ENCODE measurements around the gene YAP1.
"Not testable (repeated sequence)": the region's sequence is repeated elsewhere in the genome, so short reads cannot be mapped to it uniquely, and the experiment has no call there.

The YAP1 gene

DNA sequence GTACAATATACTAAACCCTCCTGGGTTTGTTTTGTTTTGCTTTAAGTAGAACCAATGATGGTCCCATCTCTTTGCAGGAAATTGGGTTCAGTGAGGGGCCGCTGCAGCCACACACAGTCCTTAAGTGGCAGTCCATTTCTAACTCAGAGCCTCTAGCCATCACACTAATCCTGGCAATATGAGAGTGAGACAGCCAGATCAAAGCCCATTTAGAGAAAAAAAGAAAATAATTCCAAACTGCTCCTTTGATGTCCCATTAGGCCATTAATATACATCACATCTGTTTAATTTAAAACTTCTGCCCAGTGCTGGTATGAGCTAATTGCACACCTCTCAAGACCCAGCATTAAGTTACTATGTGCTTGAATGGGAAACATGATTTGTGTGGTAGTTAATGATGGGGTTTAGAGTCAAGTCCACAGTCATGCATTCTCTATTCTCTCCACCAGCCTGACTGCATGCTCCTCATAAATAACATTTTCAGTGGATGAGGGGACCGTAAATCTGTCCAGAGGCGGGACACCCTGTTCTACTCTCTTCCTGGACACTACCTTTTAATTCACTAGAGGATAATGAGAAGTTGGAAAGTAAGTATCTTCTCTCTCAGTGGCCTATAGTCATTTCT, 153.2 kb downstream of the YAP1 start:
- TF ChIP-seq EZH2 (IDR thresholded peaks at IDR 0.05; ENCODE audit: borderline replicate concordance, low read depth, low read length, severe bottlenecking) (no peak), CTCF (IDR thresholded peaks at IDR 0.05; ENCODE audit: borderline replicate concordance, extremely low read depth, low read length, poor library complexity, severe bottlenecking) (no peak)
- Histone ChIP-seq H3K9ac (ENCODE audit: low read depth, low read length) (no peak overlapping the region), H3K27me3 (ENCODE audit: insufficient read depth, low read length, poor library complexity) (no peaks in the 10 kb centered on the region)

DNA sequence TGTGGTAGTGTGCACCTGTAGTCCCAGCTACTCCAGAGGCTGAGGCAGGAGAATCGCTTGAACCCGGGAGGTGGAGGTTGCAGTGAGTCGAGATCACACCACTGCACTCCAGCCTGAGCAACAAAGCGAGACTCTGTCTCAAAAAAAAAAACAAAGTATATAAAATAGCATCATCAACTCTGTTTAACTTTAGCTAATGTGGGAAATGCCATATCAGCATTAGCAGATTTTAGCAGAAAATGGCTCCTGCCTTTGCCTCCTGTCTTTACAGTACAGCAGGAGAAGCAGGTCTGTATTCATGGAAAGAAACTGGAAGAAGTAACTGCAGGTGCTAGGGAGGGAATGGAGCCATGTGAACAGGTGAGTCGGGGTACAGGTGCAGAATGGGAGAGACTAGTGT, 154.5 kb downstream of the YAP1 start:
- not testable (repeated sequence) for ATAC-seq (ENCODE audit: insufficient read depth, low read depth); H2AFZ ChIP-seq (ENCODE audit: low read depth, low read length); H3K4me1 ChIP-seq (ENCODE audit: insufficient read depth, low read length); H3K4me3 ChIP-seq (ENCODE audit: low read depth in 1 of 2, low read length in 2 of 2); H3K27ac ChIP-seq (ENCODE audit: low read length); H3K36me3 ChIP-seq (ENCODE audit: insufficient read depth, low read length); H3K4me2 ChIP-seq (ENCODE audit: insufficient read depth, low read length); H3K27me3 ChIP-seq (ENCODE audit: insufficient read depth, low read length, poor library complexity); H3K79me2 ChIP-seq (ENCODE audit: insufficient read depth, low read length); H3K9me3 ChIP-seq (ENCODE audit: insufficient read depth, low read length, severe bottlenecking); H4K20me1 ChIP-seq (ENCODE audit: insufficient read depth, low read length); H3K9ac ChIP-seq (ENCODE audit: low read depth, low read length); DNase-seq

More for the DNA sequence above, 153.2 kb downstream of the YAP1 start:
- DNase-seq (no peak), ATAC-seq (ENCODE audit: insufficient read depth, low read depth) (no peak)
- Histone ChIP-seq H4K20me1 (ENCODE audit: insufficient read depth, low read length) (no peaks in the 10 kb centered on the region), H3K4me2 (ENCODE audit: insufficient read depth, low read length) (no peak overlapping the region), H3K27ac (ENCODE audit: low read length) (no peak overlapping the region), H2AFZ (ENCODE audit: low read depth, low read length) (no peak overlapping the region), H3K4me3 (ENCODE audit: low read depth in 1 of 2, low read length in 2 of 2) (no peak overlapping the region), H3K36me3 (ENCODE audit: insufficient read depth, low read length) (no peaks in the 10 kb centered on the region), H3K79me2 (ENCODE audit: insufficient read depth, low read length) (no peaks in the 10 kb centered on the region), H3K9me3 (ENCODE audit: insufficient read depth, low read length, severe bottlenecking) (no peaks in the 10 kb centered on the region), H3K4me1 (ENCODE audit: insufficient read depth, low read length) (no peaks in the 10 kb centered on the region)

DNA sequence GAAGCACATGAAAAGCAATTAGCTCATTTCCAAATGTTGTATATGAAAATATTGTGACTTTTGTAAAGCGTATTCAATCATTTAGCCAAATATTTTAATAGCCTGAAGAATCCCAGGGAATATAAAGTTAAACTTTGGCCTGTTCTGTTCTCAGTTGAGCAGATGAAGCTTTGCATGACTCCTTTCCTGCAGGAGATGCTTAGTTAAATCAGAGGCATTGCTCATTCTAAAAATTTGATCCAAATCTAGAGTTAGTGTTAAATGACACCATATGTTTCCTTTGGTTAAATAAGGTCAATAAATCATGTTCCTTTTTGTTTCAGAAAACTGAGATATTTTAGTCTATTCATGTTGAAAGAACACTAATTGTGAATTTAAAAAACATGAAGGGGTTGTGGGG, 155.9 kb downstream of the YAP1 start:
- Histone ChIP-seq H3K27ac (ENCODE audit: low read length) (no peak overlapping the region), H3K4me3 (ENCODE audit: low read depth in 1 of 2, low read length in 2 of 2) (no peak overlapping the region), H3K36me3 (ENCODE audit: insufficient read depth, low read length) (no peaks in the 10 kb centered on the region), H3K27me3 (ENCODE audit: insufficient read depth, low read length, poor library complexity) (peaks cover 13% of the 10 kb centered on the region), H3K4me2 (ENCODE audit: insufficient read depth, low read length) (no peak overlapping the region), H3K9me3 (ENCODE audit: insufficient read depth, low read length, severe bottlenecking) (no peaks in the 10 kb centered on the region), H4K20me1 (ENCODE audit: insufficient read depth, low read length) (no peaks in the 10 kb centered on the region), H3K9ac (ENCODE audit: low read depth, low read length) (no peak overlapping the region), H2AFZ (ENCODE audit: low read depth, low read length) (no peak overlapping the region), H3K79me2 (ENCODE audit: insufficient read depth, low read length) (no peaks in the 10 kb centered on the region), H3K4me1 (ENCODE audit: insufficient read depth, low read length) (no peaks in the 10 kb centered on the region)
- TF ChIP-seq CTCF (IDR thresholded peaks at IDR 0.05; ENCODE audit: borderline replicate concordance, extremely low read depth, low read length, poor library complexity, severe bottlenecking) (no peak), EZH2 (IDR thresholded peaks at IDR 0.05; ENCODE audit: borderline replicate concordance, low read depth, low read length, severe bottlenecking) (no peak)
- ATAC-seq (ENCODE audit: insufficient read depth, low read depth) (no peak), DNase-seq (no peak)

GRCh38 chr11:102267609-102268008, 157.4 kb downstream of the YAP1 start:
- Histone ChIP-seq H3K27ac (ENCODE audit: low read length) (no peak overlapping the region), H3K4me1 (ENCODE audit: insufficient read depth, low read length) (no peaks in the 10 kb centered on the region), H3K36me3 (ENCODE audit: insufficient read depth, low read length) (no peaks in the 10 kb centered on the region), H3K4me2 (ENCODE audit: insufficient read depth, low read length) (no peak overlapping the region), H3K27me3 (ENCODE audit: insufficient read depth, low read length, poor library complexity) (peaks cover 19% of the 10 kb centered on the region), H4K20me1 (ENCODE audit: insufficient read depth, low read length) (no peaks in the 10 kb centered on the region), H3K9ac (ENCODE audit: low read depth, low read length) (no peak overlapping the region), H3K4me3 (ENCODE audit: low read depth in 1 of 2, low read length in 2 of 2) (no peak overlapping the region), H2AFZ (ENCODE audit: low read depth, low read length) (no peak overlapping the region), H3K9me3 (ENCODE audit: insufficient read depth, low read length, severe bottlenecking) (no peaks in the 10 kb centered on the region), H3K79me2 (ENCODE audit: insufficient read depth, low read length) (no peaks in the 10 kb centered on the region)
- no peak for TF ChIP-seq CTCF (IDR thresholded peaks at IDR 0.05; ENCODE audit: borderline replicate concordance, extremely low read depth, low read length, poor library complexity, severe bottlenecking)
- no peak for TF ChIP-seq EZH2 (IDR thresholded peaks at IDR 0.05; ENCODE audit: borderline replicate concordance, low read depth, low read length, severe bottlenecking)
- ATAC-seq (ENCODE audit: insufficient read depth, low read depth) (no peak), DNase-seq (no peak)

All from DND-41 (cell line).